Gastrocnemius medialis (tissue), 4 donors: ENCODE results near the gene GJA9. TPM values are rescaled to one million over a fixed set of nuclear protein-coding genes. Genes with fewer than 3 reads are reported as not detected.

Experiments used
- total RNA-seq, 4 donors: library from RNA; depleted of rRNA; stranded (reverse); fragments of >200 nt; gene quantifications; one replicate each; pipeline versions ENCODE4 v1.1.0 to v1.2.3, GENCODE V29; 2016

GJA9 gene
- total RNA-seq, 4 donors from 2014 or later = not detected

Other genes starting within 250 kb of the GJA9 start
- gene RRAGC, start 21.8 kb downstream of the GJA9 start, total RNA-seq = 10 to 100 TPM in 2 of 4 donors, 1 to 10 TPM in 2; 8.0 to 15.5 (median 11.2) TPM
- gene MYCBP, start 8.2 kb downstream of the GJA9 start, total RNA-seq = 10 to 100 TPM in 3 of 4 donors, 1 to 10 TPM in 1; 9.8 to 22.3 (median 13.5) TPM
- gene RHBDL2, start 60.2 kb upstream of the GJA9 start, total RNA-seq = not detected
- gene AKIRIN1, start 109.7 kb upstream of the GJA9 start, total RNA-seq = 10 to 100 TPM; 28.2 to 46.0 (median 34.2) TPM
- gene NDUFS5, start 144.8 kb upstream of the GJA9 start, total RNA-seq = 100 to 1,000 TPM; 603 to 976 (median 911) TPM